Testis (tissue), 3 donors: ENCODE measurements around the gene NOL6. TPM values are rescaled to one million over a fixed set of nuclear protein-coding genes. Genes with fewer than 3 reads are reported as not detected.

Experiments used
- DNase-seq: peaks from one replicate; pipeline ENCODE4 v3.0.0-alpha.2; 2019
- H3K27ac ChIP-seq, 2 donors: fragments of 200-600 bp; sonication (generic); one replicate each; pipeline ENCODE4 v1.5.1; 2019
- H3K27me3 ChIP-seq: fragments of 200-600 bp; sonication (generic); one replicate; pipeline ENCODE4 v1.5.1; 2019
- H3K36me3 ChIP-seq: fragments of 200-600 bp; sonication (generic); one replicate; pipeline ENCODE4 v1.5.1; 2017; ENCODE audit warnings: low read depth; ENCODE audit errors: missing control alignments
- H3K4me1 ChIP-seq: fragments of 200-600 bp; sonication (generic); one replicate; pipeline ENCODE4 v1.5.1; 2019
- H3K4me3 ChIP-seq, 2 donors: fragments of 200-600 bp; sonication (generic); one replicate each; pipeline ENCODE4 v1.5.1; 2017 to 2019
- H3K9me3 ChIP-seq: fragments of 200-600 bp; sonication (generic); one replicate; pipeline ENCODE4 v1.5.1; 2017
- POLR2A ChIP-seq: fragments of 450-650 bp; IDR thresholded peaks from one replicate; pipeline ENCODE4 v1.6.1; 2017; ENCODE audit warnings: antibody characterized with exemption, mild to moderate bottlenecking, moderate library complexity
- WGBS, 2 donors: methylation state at CpG; one replicate each; pipeline ENCODE4 v1.1.5; 2018; 5-methylcytosine and 5-hydroxymethylcytosine counted together
- intact Hi-C: fragments of 100-400 bp; cut with DNase I; formaldehyde crosslinking; loops from one replicate; pipeline ENCODE4 v1.15.1; 2023; ENCODE audit warnings: low total_unique reads
- polyA plus RNA-seq: library from polyadenylated mRNA; stranded (reverse); fragments of 350-450 nt; fragmentation: Illumina TruSeq; extraction: RNeasy Lipid Tissue Mini Kit (QIAGEN cat#74804); gene quantifications from one replicate; pipeline ENCODE4 v1.2.3, GENCODE V29; 2014; ENCODE audit warnings: low read depth, low replicate concordance; ENCODE audit not compliant: insufficient read depth
- total RNA-seq, 2 donors: library from RNA; depleted of rRNA; stranded (reverse); fragments of >200 nt; gene quantifications; one replicate each; pipeline ENCODE4 v1.2.3, GENCODE V29; 2016
- TF ChIP-seq, protein P1 (sequence below), 3 experiments: fragments of 450-650 bp in 2 of 3; fragments of 200-600 bp in 1 of 3; sonication (generic) in 1 of 3; IDR thresholded peaks; one replicate each; pipeline ENCODE4 v1.5.1; 2016 to 2019; ENCODE audit warnings: antibody characterized with exemption in 3 of 3, mild to moderate bottlenecking in 2 of 3, moderate library complexity in 1 of 3

Gene NOL6
- total and polyA plus RNA-seq, 3 donors from 2014 or later = 40.4 to 51.6 (median 45.4) TPM

DNA sequence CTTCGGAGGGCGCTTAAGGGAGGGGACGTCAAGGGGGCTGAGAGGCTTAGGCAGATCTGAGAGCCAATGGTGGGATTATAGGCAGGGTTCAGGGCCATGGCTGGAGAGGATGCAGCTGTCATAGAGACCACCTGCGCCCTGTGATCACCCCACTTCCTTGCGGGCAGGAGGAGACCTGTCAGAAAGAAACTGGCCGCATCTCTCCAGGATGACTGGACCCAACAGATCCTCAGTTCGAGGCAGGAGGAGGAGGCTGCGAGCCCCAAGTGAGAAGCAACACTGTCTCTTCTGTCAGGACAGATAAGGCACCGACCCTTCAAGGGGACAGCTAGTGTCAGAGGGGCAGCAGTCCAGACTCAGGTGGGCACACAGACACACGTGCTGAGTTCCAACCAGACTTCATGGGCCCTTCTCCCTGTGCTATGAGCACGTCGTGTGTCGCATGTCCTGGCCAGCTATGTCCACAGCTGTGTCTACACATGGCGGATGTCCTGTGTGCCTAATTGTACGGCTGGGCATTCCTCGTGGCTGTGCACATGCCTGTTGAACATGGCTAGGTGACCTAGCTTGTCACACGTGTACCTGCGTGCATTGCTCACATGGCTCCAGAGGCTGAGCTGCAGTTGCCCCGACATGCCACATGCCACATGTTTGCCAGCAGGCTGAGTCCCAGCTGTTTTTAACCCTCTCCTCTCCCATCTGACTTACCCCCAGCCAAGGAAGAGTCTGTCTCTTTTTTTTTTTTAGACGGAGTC lies 25.7 kb downstream of the NOL6 start:
- TF ChIP-seq POLR2A = no peak
- TF ChIP-seq, protein P1, sequence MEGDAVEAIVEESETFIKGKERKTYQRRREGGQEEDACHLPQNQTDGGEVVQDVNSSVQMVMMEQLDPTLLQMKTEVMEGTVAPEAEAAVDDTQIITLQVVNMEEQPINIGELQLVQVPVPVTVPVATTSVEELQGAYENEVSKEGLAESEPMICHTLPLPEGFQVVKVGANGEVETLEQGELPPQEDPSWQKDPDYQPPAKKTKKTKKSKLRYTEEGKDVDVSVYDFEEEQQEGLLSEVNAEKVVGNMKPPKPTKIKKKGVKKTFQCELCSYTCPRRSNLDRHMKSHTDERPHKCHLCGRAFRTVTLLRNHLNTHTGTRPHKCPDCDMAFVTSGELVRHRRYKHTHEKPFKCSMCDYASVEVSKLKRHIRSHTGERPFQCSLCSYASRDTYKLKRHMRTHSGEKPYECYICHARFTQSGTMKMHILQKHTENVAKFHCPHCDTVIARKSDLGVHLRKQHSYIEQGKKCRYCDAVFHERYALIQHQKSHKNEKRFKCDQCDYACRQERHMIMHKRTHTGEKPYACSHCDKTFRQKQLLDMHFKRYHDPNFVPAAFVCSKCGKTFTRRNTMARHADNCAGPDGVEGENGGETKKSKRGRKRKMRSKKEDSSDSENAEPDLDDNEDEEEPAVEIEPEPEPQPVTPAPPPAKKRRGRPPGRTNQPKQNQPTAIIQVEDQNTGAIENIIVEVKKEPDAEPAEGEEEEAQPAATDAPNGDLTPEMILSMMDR (IDR thresholded peaks at IDR 0.05) = no peak
- no peaks in the 10 kb centered on the region for H3K27me3 ChIP-seq
- H3K4me1 ChIP-seq = peaks cover 11% of the 10 kb centered on the region
- H3K27ac ChIP-seq = no peak overlapping the region
- H3K4me3 ChIP-seq = peak overlapping the region; percentile 45 to 56
- no peaks in the 10 kb centered on the region for H3K36me3 ChIP-seq
- intact Hi-C loops = no loop called here
- no peak for DNase-seq
- no peaks in the 10 kb centered on the region for H3K9me3 ChIP-seq
- 36 to 39% methylated on average over 11 to 20 of the region's 20 CpGs for WGBS, 2 donors

DNA sequence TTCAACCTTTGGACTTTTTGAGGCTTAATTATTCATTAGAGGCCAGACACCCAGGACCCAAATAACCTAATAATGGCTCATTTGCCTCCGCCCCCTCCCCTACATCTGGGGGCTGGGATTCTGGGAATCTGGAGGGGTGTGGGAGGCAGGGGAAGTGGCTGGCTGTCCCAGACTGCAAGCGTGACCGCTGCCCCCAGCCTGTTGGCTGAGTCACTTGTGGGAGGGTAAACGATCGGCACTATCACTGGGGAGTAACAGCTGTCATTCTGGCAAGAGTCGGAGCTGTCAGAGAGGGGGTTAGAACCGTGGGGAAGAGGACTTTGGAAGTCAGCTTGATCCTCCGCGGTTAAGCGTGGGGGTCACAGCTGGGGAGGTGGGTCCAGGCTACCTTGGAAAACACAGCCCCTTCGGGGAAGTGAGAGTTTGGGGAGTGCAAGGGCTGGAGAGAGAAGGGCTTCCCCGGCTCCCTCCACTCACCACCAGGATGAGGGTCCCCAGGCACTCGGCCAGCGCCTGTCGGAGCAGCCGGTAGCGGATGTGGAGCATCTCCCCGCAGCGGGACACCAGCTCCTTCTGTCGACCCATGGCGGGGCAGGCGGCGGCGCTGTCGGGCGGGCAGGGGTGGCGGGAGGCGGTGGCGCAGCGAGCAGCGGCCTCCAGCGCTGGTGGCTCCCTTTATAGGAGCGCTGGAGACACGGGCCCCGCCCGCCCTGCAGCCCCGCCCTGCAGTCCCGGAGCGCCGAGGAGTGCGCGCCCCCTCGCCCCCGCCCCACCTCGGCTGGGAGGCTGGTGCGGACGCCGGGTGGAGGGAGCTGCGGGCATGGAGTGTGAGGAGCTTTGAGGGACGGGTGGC lies 26.6 kb downstream of the NOL6 start, which contains the start of gene AQP3:
TSS of gene AQP3 (minus strand) at position 648 of the 853 bp plus-strand sequence. CDS start at position 585, 63 bp downstream.
- intact Hi-C loops = no loop called here
- no peaks in the 10 kb centered on the region for H3K36me3 ChIP-seq
- 1 to 2% methylated on average over 29 to 35 of the region's 50 CpGs for WGBS, 2 donors
- H3K4me1 ChIP-seq = peaks cover 11% of the 10 kb centered on the region
- no peaks in the 10 kb centered on the region for H3K27me3 ChIP-seq
- no peak within 1 kb of the TSS for H3K27ac ChIP-seq
- TF ChIP-seq, protein P1 (IDR thresholded peaks at IDR 0.05) = peak; percentile 8 to 20 (median 14)
- TF ChIP-seq POLR2A = no peak
- H3K9me3 ChIP-seq = no peaks in the 10 kb centered on the region
- peak within 1 kb of the TSS; percentile 45 to 56 for H3K4me3 ChIP-seq
- peak; percentile 66 for DNase-seq

DNA sequence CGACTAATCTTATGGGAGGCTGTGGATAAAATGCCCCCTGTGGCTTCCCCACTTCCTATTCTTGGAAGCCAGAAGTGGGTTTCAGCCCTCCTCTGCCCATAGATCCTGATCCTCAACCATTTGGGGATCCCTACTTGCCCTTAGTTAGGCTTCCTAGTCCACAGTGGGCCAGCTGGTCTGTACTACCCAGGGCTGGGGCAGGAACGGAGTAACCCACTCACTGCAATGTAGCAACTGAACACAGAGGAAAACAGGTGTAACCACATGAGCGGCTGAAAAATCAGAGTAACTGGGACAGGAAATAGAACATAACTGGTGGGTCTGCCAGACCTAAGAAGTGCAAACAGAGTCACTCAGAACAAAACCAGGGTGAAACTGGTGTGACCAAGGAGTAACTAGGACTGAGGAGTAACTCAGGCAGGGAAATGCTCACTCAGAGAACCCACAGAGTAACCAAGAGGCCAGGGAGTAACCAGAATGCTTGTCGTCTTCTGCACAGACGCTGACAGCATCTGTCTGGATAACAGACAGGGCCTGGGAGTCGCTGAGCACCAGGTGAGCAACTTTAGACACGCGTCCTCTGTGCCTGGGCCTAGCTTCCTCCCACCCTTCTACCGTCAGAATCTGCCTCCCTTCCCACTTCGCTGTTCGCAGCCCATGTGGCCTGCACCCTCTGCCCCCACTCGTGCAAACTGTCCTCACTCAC lies 27.3 kb downstream of the NOL6 start:
- DNase-seq = peak; percentile 38
- Histone ChIP-seq H3K4me3 (no peak overlapping the region), H3K27me3 (no peaks in the 10 kb centered on the region), H3K36me3 (no peaks in the 10 kb centered on the region), H3K4me1 (peaks cover 11% of the 10 kb centered on the region), H3K27ac (no peak overlapping the region), H3K9me3 (no peaks in the 10 kb centered on the region)
- WGBS, 2 donors = 36 to 43% methylated on average over 12 of the region's 12 CpGs
- TF ChIP-seq POLR2A = no peak
- TF ChIP-seq, protein P1 (IDR thresholded peaks at IDR 0.05) = no peak
- intact Hi-C loops = no loop called here

DNA sequence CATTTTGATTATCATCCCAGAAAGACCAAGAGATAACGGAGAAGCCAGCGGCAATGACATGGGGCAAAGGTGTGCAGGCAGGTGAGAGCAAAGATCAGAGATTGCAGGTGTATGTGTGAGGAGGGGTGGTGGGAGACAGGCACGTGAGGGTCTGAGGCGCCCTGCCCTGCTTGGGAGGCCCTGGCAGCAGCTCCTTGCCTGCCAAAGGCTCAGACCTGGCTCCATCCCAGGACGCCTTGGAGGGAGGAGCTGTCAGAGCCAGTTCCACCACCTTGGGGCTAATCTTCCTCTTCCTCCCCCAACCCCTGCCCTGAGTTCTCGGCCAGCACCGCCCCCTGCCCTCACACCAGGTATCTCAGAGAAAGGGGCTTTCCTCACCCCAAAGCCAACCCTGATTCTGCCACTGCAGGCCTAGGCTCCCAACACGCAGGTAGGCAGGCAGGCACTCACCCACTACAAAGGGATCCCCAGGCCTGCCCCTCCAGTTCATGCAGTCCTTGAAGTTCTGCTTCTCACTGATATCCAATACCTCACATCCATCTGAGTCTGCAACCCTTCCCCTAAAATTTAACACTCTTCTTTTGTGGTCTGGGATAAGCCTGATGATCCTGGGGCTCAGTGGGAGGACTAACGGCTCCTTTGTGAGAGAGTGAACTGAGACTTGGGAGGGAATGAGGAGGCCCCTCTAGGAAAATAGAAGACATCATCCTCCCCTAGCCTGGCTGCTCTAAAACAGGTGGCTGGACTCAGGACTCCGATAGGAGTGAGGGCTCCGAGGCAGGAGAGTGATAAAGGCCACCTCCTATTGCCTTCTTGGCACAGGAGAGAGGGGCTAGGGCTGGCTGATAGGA lies 28.1 kb downstream of the NOL6 start:
- H3K4me3 ChIP-seq = no peak overlapping the region
- no peaks in the 10 kb centered on the region for H3K36me3 ChIP-seq
- intact Hi-C loops = no loop called here
- no peaks in the 10 kb centered on the region for H3K9me3 ChIP-seq
- TF ChIP-seq, protein P1 (IDR thresholded peaks at IDR 0.05) = no peak
- TF ChIP-seq POLR2A = no peak
- H3K27ac ChIP-seq = no peak overlapping the region
- H3K4me1 ChIP-seq = peaks cover 11% of the 10 kb centered on the region
- DNase-seq = peak; percentile 42
- no peaks in the 10 kb centered on the region for H3K27me3 ChIP-seq
- 76 to 89% methylated on average over 9 to 11 of the region's 11 CpGs for WGBS, 2 donors
